ENCODE measurements around the gene BRCC3.
"Not testable (repeated sequence)": the region's sequence is repeated elsewhere in the genome, so short reads cannot be mapped to it uniquely, and the experiment has no call there.

Gene BRCC3

DNA sequence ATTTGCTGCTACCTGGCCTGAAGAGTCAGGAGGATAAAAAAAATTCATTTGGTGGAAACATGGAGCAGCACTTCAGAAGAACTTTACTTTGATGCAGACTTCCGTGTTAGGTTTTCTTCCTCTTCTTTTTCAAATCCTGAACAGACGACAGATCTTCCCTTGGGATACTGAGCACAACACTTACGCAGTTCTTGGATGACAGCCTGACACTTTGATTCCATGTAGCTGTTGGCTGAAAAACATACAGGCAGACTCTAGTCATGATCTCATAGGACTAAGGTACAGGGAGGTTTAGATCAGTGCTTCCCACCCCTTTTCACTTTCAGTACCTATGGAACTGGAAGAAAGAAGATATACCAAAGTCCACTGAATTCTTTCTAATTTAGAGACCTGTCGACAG lies 9.5 kb upstream of the BRCC3 start:
- no peak for DNase-seq

DNA sequence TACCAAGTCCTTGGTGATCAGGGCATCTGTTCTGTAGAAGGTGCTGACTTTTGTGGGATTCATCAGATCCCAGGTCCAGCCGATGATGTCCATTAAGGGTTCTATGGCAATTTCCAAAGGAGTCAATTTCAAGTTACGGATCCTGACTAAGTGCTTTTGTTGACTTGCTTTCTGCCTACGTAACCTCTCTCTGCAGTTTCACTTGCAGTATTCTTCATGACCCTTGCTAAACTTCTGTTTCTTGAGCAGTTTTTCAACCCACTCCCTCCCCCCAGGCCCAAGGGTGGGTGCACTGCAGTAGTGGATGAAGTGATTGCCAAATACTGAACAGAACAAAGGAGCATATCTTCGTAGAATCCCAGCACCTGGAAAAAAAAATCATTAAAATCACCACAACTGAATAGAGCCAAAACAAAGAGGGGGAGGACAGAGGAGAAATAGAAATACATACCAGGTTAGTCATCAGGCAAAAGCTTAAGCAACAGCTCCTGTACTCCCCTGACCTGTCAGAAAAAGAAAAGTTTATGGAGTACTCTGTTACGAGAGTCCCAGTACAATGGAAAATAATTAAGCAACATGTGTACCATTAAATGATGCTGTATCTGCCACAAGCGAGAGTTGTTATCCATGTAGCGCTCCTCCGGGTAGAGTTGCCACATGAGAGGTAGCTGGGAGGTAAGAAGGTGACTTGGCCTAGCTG lies 6.1 kb upstream of the BRCC3 start:
- DNase-seq = no peak

DNA sequence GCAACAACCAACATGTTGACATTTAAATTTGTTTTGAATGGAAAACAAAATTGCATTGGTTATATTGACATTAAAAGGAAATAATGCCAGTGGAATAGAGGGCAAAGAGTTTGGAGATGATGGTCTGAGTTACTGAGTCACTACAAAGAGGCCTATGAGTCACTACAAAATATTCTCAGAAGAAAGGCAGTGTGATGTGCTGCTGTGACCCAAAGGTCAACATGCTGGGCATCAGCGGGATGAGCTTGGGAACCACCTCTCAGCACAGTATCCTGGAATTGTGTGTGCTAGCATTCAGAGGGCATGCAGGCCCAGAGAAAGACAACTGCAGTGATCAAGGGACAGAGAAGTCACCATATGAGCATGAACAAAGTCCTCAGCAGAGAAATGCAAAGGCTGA lies 3.1 kb upstream of the BRCC3 start:
- DNase-seq = no peak

DNA sequence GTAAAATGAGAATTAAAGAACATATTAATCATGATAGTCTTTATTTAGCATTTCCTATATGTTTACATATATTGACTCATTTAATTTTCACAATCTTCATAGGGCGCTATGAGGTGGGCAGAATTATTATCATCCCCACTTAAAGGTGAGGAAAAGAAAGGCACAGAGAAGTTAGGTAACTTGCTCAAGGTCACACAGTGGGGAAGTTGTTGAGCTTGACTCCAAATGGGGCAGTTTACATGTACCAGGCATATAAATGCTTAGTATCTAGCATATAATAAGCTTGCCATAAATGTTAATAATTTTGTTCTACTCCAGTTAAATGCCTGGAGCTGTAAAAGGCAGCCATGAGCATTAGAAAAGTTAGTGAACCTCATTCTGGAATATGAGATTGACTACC lies 1.9 kb upstream of the BRCC3 start:
- no peak for DNase-seq

DNA sequence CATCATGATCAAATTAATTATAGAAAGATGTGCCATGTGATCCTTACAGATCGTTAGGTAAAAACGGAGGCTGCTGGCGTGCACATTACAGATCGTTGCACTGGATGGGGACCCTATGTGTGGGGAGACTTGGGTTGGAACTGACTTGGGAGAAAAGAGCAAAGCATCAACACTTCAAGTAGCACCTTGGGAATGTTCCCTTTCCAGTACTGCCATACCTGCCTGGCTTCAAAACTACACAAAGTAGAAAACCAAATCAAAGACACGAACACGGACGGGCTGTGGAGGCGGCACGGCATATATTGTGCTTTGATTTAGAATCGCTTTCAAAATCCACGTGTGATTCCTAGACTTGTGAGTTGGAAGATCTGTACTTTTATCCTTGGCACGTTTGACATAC lies 1.3 kb upstream of the BRCC3 start:
- DNase-seq = no peak

DNA sequence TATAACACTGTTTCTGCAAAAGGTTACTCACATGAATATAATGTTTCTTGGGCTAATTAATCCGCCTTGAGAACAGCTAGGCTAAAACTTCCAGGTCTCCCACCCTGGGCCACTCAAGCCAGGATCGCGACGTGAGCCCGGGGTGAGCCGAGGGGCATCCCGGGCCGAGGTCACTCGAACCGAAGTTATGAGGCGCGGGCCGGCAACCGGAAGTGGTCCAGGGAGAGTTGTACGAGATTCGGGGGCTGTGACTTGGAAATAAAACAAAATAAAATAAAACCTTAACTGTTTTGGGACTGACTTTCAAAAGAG lies 689 bp upstream of the BRCC3 start:
- DNase-seq = peak; percentile 60

DNA sequence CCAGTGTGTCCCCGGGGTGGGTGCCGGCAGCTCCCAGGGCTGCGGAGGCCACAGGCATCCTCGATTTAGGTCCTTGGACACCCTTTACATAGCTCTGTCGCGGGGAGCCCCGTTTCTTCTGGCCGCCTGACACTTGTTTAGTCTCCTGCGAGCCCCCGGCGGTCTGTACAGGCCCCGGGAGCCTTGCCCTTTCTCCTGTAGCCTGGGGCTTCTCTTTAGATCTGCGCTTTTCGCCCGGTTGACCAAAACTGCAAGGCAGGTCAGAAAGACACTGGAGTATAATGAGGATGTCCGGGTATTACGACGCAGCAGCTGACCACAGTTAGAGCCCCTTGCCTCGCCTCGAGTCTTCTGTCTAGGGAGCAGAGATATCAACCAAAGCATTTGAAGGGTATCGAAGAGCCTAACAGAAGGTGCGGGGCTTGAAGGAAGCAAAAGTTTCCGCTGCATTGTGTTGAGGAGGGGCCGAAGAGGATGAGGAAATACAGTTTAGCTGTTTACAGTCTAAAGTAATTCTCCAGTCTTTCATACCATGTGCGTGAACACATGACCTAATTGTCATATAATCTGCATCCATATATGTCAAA lies 479 bp downstream of the BRCC3 start:
- DNase-seq = peak; percentile 71

DNA sequence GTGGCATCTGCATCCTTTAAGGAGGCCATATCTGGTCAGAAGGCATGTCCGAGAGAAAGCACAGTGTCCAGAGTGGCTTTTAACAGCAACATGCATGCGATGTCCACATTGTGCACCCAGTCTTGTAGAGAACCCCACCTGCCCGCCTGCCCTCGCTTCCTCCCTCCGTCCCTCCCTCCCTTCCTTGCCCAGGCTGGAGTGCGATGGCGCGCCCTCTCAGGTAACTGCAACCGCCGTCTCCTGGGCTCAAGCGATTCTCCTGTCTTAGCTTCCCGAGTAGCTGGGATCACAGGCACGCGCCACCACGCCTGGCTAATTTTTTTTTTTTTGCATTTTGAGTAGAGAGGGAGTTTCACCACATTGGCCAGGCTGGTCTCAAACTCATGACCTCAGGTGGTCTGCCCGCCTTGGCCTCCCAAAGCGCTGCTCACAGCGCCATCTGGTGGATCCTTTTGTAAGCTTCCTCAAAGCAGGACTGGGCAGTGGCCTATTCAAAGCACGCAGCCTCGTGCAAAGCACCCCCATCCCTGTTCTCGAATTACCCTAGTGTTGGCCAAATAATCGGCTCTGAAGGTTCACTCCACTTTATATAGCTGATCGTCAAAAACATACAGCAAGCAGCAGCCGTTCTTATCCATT lies 15.0 kb downstream of the BRCC3 start:
- DNase-seq = no peak

DNA sequence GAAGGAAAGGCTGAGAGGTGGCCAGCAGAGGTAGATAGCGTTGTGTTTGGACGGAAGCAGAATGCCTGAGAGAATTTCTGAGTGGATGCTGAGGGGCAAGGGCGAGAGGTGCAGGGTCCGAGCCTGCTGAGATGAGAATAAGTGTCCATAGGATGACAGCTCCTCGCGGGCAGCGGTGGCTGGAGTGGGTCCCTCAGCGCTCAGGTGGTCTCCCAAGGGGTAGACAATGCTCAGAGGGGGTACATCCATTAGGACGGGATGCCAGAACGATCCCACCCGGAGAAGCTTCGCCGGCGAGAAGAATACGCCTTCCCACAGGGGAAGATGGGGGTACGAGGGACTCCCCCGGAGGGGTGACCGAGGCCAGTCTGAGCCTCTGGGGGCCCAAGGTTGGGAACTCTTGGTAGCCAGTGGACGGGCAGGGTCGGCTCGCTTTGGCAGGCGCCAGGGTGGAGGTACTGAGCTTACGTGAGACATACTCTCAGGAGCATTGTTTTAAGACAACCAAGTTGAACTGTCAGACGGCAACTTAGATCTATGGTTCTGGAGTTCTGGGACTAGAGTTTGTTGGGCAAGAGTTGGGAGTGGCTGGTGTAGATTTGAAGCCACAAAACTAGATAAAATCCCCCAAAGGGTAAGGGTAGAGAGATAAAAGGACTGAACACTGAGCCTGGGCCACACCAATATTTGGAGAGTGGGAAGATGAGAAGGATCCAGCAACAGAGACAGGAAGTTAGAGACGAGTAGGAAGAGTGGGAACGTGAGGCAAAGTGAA lies 15.8 kb downstream of the BRCC3 start:
- DNase-seq = no peak

DNA sequence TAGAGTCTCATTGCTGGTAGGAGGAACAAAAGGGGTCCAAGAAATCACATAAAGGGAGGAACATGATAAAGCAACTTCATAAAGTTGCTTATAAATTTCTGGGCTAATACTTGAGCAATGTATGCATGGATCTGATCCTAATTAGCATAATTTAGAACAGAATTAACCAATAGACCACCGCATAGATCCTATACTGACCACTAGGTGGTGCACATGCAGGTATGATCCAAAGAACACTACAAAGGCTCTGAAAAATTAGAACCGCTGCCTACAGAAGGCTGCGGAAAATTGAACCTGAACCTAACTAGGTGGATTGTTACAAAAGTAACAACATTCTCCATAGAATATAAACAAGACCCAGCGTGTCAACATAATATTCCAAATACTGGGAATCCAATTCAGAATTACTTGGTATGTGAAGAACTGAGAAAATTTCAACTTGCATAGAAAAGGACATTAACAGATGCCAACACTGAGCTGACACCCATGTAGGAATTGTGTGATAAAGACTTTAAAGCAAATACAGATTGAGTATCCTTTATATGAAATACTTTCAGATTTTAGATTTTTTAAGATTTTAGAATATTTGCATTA lies 23.3 kb downstream of the BRCC3 start:
- DNase-seq = peak; percentile 8

DNA sequence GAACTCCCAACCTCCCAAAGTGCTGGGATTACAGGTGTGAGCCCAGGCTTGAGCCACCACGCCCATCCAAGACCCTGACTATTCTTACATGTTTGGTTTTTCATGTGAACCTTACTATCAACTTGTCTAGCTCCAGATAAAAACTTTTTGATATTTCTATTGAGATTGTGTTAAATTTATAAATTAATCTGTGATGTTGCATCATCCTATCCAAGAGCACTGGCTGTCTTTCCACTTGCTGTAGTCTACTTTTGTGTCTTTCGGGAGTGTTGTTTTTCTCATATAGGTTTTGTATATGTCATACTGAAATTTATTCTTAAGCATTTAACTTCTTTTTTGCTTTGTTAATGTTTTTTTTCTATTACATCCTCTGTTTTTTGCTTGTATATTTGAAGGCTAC lies 34.6 kb downstream of the BRCC3 start:
- DNase-seq = no peak

DNA sequence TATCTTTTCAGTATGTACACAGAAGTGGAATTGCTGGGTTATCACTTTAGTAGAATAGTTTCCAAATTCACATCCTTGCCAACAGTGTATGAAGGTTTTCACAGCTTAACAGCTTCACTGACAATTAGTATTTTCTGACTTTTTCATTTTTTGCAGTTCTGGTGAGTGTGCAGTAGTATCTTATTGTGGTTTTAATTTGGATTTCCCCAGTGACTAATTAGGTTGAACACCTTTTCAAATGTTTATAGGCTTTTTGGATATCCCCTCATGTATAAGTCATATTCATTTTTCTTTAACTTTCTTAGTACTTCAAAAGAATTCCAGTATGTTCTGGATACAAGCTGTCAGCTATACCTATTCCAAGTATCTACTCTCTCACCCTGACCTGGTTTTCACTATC lies 37.1 kb downstream of the BRCC3 start:
- no peak for DNase-seq

DNA sequence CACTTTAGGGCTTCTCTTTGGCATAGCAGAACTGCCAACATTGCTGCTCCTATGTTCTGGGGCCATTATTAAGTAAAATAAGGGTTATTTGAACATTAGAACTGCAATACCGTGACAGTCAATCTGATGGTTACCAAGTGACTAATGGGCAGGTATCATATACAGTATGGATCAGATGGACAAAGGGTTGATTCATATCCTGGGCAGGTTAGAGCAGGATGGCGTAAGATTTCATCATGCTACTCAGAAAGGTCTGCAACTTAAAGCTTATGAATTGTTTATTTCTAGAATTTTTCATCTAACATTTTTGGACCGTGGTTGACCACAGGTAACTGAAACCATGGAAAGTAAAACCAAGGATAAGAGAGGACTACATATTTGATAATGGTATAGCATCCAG lies 40.9 kb downstream of the BRCC3 start:
- no peak for DNase-seq

DNA sequence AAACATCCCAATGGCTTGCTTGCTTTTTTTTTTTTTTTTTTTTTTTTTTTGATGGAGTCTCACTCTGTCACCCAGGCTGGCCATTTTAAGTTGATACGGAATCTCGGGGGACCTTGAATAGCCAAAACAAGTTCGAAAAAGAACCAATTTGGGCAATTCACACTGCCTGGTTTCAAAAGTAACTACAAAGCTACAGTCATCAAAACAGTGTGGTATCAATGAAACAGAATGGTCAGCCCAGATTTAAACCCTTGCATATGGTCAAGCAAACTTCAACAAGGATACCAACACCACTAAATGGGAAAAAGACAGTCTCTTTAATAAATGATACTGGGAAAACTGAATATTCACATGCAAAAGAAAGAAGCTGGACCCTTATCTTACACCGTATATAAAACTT lies 41.8 kb downstream of the BRCC3 start:
- no peak for DNase-seq

DNA sequence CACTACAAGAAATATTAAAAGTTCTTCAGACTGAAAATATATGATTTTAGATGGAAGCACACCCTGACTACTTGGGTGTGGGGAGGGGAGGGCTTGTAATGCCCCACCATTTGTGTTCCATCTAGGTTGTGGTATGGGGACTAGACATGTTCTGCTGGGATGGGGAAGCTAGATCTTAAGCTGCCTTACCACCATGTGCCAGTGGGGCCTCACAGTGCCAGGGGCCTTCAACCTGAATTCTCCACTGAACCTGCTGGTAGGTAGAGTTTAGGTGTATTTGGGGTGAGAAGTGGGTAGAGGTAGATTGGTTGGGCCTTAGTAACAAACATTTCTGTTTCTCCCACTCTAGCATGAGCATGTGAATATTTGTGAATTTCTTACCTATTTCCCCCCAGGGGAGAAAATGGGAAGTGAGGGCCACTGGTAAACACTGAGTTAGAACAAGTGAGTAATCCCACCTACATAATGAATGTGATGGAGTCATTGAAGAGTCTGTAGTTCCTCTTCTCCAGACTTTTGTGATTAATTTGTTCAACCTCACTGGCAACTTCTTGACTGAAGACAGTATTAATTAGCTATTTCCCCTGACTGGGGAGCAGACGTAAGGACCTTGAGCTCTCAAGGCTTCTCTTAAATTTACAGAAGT lies 44.0 kb downstream of the BRCC3 start:
- no peak for DNase-seq

DNA sequence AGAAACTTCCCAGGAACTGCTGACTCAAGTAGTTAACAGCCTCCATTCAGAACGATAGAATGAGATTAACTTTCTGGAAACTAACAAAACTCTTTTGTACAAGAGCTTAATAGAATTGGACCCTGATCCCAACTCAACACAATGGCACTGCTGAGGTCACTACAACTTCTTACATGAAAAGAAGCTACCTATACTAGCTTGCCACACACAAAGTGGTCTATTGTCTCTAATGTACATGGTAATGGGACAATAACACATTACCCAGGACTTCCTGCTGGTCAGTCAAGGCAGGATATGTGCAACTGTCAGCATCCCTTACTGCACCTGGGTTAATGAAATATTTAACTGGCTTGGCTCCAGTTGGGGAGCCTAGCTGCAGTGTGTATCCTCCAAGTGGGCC lies 56.2 kb downstream of the BRCC3 start:
- DNase-seq = no peak

DNA sequence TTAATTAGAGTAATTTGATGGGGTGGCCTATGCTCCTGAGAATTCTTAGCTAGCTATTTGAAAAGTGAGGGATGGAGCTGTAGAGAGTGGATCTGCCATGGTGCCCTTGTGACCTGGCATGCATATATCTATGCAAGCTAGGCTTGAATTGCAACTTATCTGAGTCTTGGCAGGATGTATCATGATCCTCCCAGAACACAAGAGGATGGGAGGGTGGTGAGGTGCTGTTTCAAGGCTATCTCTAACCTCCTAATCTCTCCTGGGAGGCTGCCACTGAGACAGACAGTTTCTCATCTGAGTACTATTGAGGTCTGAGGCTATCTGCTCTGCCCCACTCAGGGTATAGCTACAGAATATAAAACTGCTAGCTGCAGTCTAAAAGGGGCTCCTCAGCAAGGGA lies 56.6 kb downstream of the BRCC3 start:
- no peak for DNase-seq

DNA sequence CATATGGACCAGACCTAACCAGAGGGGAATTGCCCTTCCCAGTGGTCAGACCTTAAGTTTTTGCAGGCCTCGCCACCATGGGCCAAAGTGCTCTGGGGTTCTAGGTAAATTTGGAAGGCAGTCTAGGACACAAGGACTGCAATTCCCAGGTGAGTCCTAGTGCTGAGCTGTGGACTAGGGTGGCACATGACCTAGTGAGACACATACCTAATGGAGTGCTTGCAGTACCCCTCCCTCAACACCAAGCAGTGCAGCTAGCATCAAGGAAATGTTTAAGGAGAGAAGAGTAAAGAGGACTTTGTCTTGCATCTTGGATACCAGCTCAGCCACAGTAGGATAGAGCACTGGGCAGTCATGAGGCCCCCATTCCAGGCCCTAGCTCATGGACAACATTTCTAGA lies 60.8 kb downstream of the BRCC3 start:
- no peak for DNase-seq

DNA sequence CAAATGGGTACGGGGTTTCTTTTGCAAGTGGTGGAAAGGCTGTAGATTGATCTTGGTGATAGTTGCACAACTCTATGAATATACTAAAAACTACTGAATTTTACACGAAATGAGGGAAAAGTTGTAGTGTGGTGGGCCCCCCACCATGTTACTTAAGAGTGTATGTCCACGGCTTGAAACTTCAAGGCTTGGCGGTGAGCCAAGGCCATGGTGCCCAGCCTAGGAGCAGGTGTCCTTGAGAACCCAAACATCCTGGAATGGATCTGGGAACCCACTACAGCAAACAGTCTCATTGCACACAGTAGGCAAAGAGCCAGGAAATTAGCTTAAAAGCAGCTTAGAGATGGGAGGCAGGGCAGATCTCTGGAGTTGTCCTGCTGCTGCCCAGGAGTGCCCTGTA lies 62.9 kb downstream of the BRCC3 start:
- DNase-seq = no peak

DNA sequence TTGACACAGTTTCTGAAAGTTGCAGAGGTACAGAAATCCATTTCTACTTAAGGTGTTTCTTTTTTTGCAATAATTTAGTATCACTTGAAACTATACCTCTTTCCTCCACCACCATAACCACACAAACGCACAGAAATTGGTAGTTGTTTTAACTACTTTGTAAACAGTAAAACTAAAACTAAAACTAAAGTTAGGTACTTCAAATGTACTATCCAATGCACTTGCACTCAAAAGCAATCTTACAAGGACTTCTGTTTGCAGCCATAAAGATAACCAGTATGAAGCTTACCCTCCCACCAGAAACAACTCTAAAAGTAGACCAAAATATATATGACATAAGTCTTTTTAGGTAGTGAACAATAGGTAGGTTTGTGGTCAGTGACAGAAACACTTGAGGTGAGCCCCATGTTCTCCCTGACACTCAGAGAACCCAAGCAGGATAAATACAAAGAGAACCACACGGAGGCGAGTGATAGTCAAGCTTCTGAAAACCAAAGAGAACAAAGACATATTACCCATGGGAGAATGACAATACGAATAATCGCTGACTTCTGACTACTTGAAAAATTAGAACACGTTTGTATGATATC lies 72.7 kb downstream of the BRCC3 start:
- DNase-seq = no peak

DNA sequence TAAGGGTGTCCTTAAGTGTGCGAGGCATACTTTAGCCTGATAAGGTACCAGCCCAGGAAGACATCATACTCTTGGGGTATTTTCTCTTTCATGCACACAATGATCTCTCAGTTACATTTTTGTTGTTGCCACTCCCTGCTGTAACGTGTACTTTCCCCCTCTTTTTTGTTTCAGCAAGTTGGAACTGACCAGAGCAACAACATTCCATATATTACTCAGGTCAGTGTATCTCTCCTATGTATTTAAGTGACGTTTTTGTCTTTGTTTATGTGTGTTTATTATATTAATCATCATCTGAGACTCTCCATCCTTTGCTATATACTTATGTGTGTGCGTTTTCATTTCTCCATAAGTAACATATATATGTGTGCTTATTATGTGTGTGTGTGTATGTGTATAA lies 73.6 kb downstream of the BRCC3 start:
- DNase-seq = no peak

DNA sequence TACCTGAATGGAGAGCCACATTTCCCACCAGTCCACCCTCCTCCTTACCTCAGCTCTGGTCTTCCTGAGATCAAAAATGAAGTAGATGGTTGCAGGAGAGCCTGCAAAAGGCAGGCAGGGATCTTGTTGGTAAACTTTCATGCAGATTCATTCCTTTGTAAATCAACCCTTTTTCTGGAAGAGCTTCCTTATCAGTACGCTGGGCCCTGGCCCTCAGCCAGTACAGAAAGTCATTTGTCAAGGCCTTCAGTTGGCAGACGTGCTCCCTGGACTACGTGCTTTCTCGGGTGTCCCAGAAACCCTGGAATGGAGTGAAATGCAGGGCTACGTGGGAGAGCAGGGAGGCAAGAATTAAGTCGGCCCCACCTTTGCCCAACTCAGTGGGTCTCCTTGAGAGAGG lies 76.3 kb downstream of the BRCC3 start:
- not testable (repeated sequence) for DNase-seq

DNA sequence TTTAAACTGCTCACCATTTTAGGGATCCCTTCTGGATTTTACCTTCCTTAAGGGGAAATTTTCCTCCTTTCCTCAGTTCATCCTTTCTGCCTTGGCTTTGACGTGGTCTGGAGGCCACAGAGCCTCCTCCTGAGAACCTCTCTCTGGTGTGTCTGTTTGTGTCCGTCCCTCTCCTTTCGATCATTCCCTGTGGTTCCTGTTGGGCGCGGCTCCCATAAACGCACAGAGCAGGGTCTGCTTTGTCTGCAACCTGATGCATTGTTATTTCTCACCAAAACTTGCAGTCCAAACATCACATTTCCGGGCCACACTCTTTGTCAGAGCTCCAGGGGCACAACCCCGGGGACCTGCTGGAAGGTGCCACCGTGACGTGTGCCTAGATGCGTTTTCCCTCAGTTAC lies 76.9 kb downstream of the BRCC3 start:
- DNase-seq = not testable (repeated sequence)
